H1 (cell line): Measurements from ENCODE around the gene CDR2.

Experiments
- CREB1 ChIP-seq: IDR thresholded peaks from 2 replicates; pipeline ENCODE4 v1.6.1; 2012; ENCODE audit warnings: inconsistent platforms
- EP300 ChIP-seq, 2 experiments: IDR thresholded peaks; 1 replicate in 1 of 2; 2 replicates in 1 of 2; pipeline ENCODE4 v1.6.1; 2011 to 2012; ENCODE audit warnings: low read depth in 2 of 2, low read length in 2 of 2, mild to moderate bottlenecking in 2 of 2, borderline replicate concordance in 1 of 2, inconsistent platforms in 1 of 2, moderate library complexity in 1 of 2
- POLR2A ChIP-seq, 2 experiments: IDR thresholded peaks; 1 replicate in 1 of 2; 2 replicates in 1 of 2; pipeline ENCODE4 v1.6.1; 2011; ENCODE audit warnings: low read depth in 2 of 2, low read length in 2 of 2, mild to moderate bottlenecking in 2 of 2; ENCODE audit errors: control extremely low read depth in 1 of 2
- SP1 ChIP-seq: IDR thresholded peaks from 2 replicates; pipeline ENCODE4 v1.6.1; 2011; ENCODE audit warnings: low read depth, low read length
- TAF1 ChIP-seq: IDR thresholded peaks from 2 replicates; pipeline ENCODE4 v1.6.1; 2011; ENCODE audit warnings: mild to moderate bottlenecking, low read depth, low read length
- TF ChIP-seq, protein P1 (sequence below), 3 experiments: IDR thresholded peaks; 1 replicate in 2 of 3; 2 replicates in 1 of 3; pipeline versions ENCODE4 v1.5.1 to v1.6.1; 2011; ENCODE audit warnings: low read length in 3 of 3, mild to moderate bottlenecking in 3 of 3, inconsistent platforms in 2 of 3, low read depth in 1 of 3, moderate library complexity in 1 of 3; ENCODE audit not compliant: insufficient read depth in 1 of 3; ENCODE audit errors: control extremely low read depth in 1 of 3

DNA sequence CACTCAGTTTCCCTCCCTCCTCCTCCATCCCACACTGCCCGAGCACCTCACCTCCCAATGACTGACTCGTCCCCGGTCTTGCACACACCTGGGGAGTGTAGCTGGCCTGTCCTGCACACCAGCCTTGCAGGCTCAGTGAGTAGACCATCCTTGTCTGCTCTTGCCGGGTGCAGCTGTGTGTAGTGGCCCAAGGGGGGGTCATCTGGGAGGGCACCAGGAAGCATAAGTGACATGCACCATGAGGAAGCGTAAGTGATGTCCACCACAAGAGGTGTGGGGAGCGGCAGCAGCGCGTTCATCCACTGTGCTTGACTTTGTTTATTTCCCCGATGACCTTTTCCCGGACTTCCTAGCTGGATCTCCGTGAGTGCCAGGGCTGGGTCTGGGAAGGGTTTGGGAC, 45.5 kb upstream of the CDR2 start:
- TF ChIP-seq POLR2A (IDR thresholded peaks at IDR 0.05; ENCODE audit: control extremely low read depth in 1 of 2, low read depth in 2 of 2, low read length in 2 of 2): no peak
- no peak for TF ChIP-seq CREB1
- no peak for TF ChIP-seq SP1
- no peak for TF ChIP-seq EP300 (IDR thresholded peaks at IDR 0.05; ENCODE audit: borderline replicate concordance in 1 of 2, low read depth in 2 of 2, low read length in 2 of 2)
- no peak for TF ChIP-seq TAF1
- TF ChIP-seq, protein P1, sequence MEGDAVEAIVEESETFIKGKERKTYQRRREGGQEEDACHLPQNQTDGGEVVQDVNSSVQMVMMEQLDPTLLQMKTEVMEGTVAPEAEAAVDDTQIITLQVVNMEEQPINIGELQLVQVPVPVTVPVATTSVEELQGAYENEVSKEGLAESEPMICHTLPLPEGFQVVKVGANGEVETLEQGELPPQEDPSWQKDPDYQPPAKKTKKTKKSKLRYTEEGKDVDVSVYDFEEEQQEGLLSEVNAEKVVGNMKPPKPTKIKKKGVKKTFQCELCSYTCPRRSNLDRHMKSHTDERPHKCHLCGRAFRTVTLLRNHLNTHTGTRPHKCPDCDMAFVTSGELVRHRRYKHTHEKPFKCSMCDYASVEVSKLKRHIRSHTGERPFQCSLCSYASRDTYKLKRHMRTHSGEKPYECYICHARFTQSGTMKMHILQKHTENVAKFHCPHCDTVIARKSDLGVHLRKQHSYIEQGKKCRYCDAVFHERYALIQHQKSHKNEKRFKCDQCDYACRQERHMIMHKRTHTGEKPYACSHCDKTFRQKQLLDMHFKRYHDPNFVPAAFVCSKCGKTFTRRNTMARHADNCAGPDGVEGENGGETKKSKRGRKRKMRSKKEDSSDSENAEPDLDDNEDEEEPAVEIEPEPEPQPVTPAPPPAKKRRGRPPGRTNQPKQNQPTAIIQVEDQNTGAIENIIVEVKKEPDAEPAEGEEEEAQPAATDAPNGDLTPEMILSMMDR (IDR thresholded peaks at IDR 0.05; ENCODE audit: control extremely low read depth in 1 of 3, insufficient read depth in 1 of 3, low read depth in 1 of 3, low read length in 3 of 3): no peak
